HFFc6 (cell line): Measurements from ENCODE around the gene POU2AF1. TPM values are rescaled to one million over a fixed set of nuclear protein-coding genes. Genes with fewer than 3 reads are reported as not detected.

ENCODE experiments used
- DNase-seq: peaks from one replicate; pipeline ENCODE4 v3.0.0-alpha.2; 2018
- H3K27ac Mint-ChIP-seq: 2 replicates; pipeline ENCODE4 v1.8.0; 2020; ENCODE audit warnings: mild to moderate bottlenecking, mixed read lengths
- H3K27me3 Mint-ChIP-seq: 2 replicates; pipeline ENCODE4 v1.8.0; 2021; ENCODE audit warnings: mild to moderate bottlenecking, moderate library complexity, mixed read lengths; ENCODE audit not compliant: insufficient read depth
- H3K36me3 Mint-ChIP-seq: 2 replicates; pipeline ENCODE4 v1.8.0; 2021; ENCODE audit warnings: low read depth, mixed read lengths
- H3K4me1 Mint-ChIP-seq: 2 replicates; pipeline ENCODE4 v1.8.0; 2020; ENCODE audit warnings: low read depth, mixed read lengths
- H3K4me3 Mint-ChIP-seq: 2 replicates; pipeline ENCODE4 v1.8.0; 2020; ENCODE audit warnings: mild to moderate bottlenecking, moderate library complexity, mixed read lengths
- H3K9me3 Mint-ChIP-seq: 2 replicates; pipeline ENCODE4 v1.8.0; 2020; ENCODE audit warnings: mild to moderate bottlenecking, mixed read lengths
- total RNA-seq, 6 experiments: library from RNA; stranded (reverse); fragmentation: NEBNext Ultra II Directional; extraction: Animal tissue kit (Norgen Biotek cat#: 25700); gene quantifications; 2 replicates in 1 of 6; 3 replicates in 5 of 6; pipeline ENCODE4 v1.2.3, GENCODE V29; 2021
- TF ChIP-seq, protein P1 (sequence below): fragments of 200-600 bp; sonication (generic); IDR thresholded peaks from 2 replicates; pipeline ENCODE4 v1.5.0; 2021; ENCODE audit warnings: antibody characterized with exemption, mild to moderate bottlenecking

POU2AF1 gene
- total RNA-seq, 6 experiments from 2014 or later, result not detected

DNA sequence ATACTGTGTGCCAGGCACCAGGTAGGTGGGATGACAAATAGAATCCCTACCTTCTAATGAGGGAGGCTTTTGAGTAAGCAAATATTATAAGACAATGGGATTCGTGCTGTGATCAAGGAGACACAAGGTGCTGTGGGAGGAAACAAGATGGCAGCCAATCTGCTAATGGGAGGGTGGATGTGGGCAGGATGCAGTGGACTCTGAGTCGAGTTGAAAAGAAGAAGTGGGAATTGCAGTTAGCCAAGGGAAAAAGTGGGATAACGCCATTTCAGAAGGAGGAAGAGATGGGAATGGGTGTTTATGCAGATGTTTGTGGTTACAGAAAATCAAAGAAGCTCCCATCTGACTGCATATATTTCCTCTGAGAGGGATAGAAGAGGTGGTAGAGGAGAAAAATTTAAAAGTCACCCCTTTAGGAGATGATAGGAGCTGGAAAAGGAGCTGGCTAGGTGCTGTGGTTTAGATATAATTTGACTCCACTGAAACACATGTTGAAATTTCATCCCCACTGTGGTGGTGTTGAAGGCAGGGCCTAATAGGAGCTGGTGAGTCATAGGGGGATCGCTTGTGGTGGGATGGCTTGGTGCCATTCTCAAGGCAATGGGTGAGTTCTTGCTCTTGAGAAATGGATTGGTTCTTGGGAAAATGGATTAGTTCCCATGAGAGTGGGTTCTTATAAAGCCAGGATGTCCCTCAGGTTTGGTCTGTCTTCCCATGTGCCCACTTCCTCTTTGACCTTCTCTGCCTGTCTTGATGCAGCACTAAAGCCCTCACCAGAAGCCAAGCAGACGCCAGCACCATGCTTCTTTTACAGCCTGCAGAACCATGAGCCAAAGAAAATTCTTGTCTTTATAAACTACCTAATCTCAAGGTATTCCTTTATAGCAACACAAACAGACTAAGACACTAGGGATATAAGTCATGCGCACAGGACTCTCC lies 30.0 kb upstream of the POU2AF1 start:
- H3K4me3 Mint-ChIP-seq, result no peak overlapping the region
- no peak for DNase-seq
- H3K27me3 Mint-ChIP-seq, result peaks cover 25% of the 10 kb centered on the region
- H3K9me3 Mint-ChIP-seq, result no peaks in the 10 kb centered on the region
- no peaks in the 10 kb centered on the region for H3K36me3 Mint-ChIP-seq
- H3K4me1 Mint-ChIP-seq, result no peaks in the 10 kb centered on the region
- TF ChIP-seq, protein P1, sequence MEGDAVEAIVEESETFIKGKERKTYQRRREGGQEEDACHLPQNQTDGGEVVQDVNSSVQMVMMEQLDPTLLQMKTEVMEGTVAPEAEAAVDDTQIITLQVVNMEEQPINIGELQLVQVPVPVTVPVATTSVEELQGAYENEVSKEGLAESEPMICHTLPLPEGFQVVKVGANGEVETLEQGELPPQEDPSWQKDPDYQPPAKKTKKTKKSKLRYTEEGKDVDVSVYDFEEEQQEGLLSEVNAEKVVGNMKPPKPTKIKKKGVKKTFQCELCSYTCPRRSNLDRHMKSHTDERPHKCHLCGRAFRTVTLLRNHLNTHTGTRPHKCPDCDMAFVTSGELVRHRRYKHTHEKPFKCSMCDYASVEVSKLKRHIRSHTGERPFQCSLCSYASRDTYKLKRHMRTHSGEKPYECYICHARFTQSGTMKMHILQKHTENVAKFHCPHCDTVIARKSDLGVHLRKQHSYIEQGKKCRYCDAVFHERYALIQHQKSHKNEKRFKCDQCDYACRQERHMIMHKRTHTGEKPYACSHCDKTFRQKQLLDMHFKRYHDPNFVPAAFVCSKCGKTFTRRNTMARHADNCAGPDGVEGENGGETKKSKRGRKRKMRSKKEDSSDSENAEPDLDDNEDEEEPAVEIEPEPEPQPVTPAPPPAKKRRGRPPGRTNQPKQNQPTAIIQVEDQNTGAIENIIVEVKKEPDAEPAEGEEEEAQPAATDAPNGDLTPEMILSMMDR, result no peak
- no peak overlapping the region for H3K27ac Mint-ChIP-seq

DNA sequence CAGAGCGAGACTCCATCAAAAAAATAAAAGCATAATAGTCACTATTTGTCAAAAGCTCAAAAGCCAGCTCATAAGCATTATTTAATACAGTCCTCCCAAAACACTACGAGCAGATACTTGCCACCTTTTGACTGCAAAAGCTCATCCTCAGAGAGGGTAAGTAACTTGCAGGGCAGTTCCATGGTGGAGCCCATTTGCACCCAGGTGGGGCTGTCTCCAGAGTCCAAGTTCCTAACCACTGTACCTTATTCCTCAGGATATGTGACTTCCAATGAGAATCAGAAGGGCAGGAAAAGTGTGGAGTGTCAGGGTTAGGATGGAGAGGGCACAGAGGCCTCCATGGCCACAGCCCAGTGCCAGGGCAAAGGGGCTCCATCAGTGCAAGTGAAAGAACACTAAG lies 28.6 kb upstream of the POU2AF1 start:
- H3K27me3 Mint-ChIP-seq, result peaks cover 16% of the 10 kb centered on the region
- no peaks in the 10 kb centered on the region for H3K36me3 Mint-ChIP-seq
- no peak for DNase-seq
- H3K4me1 Mint-ChIP-seq, result no peaks in the 10 kb centered on the region
- H3K4me3 Mint-ChIP-seq, result no peak overlapping the region
- TF ChIP-seq, protein P1, result no peak
- H3K27ac Mint-ChIP-seq, result no peak overlapping the region
- H3K9me3 Mint-ChIP-seq, result no peaks in the 10 kb centered on the region

DNA sequence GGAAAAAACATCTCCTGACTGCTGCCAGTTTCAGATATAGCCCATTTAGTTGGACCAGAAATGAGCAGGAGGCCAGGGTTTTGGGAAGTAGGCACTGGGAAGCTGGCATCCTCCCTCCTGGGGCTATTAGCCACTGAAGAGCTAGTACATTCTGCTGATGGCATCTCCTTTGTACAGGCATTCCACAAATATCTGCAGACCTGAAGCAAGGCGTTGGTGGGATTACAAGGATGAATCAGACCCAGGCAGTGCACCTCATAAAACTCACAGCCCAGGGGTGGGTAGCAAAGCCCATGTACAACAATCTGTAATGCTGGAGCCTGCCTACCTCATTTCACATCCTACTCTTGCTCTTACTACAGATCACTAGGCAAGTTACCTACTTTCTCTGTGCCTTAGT lies 27.5 kb upstream of the POU2AF1 start:
- no peak for DNase-seq

DNA sequence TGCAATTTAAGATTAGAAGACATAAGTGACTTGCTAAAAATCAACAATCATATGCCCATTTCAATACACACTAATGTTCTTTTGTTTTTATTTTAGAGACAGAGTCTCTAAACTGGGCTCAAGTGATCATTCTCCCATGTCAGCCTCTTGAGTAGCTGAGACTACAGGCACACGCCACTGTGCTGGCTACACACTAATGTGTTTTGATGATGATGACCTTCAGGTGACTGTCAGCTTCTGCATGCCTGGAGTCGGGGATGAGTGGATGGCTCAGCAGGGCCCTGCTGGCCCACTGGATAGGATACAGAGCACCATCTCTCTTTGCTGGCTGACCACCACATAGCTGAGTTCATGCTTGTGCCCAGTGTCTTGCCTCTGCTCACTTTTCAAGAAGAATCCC lies 27.0 kb upstream of the POU2AF1 start:
- Mint-ChIP-seq H3K4me3 (no peak overlapping the region), H3K36me3 (no peaks in the 10 kb centered on the region), H3K9me3 (no peaks in the 10 kb centered on the region), H3K27me3 (peaks cover 13% of the 10 kb centered on the region), H3K27ac (no peak overlapping the region), H3K4me1 (no peaks in the 10 kb centered on the region)
- no peak for DNase-seq
- TF ChIP-seq, protein P1, result no peak

More for the DNA sequence above, 27.5 kb upstream of the POU2AF1 start:
- Mint-ChIP-seq H3K4me3 (no peak overlapping the region), H3K9me3 (no peaks in the 10 kb centered on the region), H3K27me3 (peaks cover 16% of the 10 kb centered on the region), H3K36me3 (no peaks in the 10 kb centered on the region), H3K4me1 (no peaks in the 10 kb centered on the region), H3K27ac (no peak overlapping the region)
- TF ChIP-seq, protein P1, result no peak

DNA sequence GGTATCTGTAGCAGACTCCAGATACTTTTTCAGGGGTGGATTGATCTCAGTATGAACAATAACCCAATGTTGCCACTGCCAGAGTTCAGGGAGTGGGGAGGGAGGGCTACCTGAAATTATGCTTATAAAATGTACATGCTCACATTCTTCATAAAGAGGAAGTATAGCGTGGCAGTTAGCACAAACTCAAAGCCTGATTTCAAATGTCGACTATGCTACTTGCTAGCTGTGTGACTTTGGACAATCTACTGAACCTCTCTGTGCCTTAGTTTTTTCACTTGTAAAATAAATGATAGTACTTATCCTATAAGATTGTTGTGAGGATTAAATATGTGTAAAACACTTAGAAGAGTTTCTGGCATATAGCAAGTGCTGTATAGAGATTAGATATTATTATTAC lies 26.5 kb upstream of the POU2AF1 start:
- Mint-ChIP-seq H3K4me3 (no peak overlapping the region), H3K27me3 (peaks cover 8% of the 10 kb centered on the region), H3K4me1 (no peaks in the 10 kb centered on the region), H3K9me3 (no peaks in the 10 kb centered on the region), H3K36me3 (no peaks in the 10 kb centered on the region), H3K27ac (no peak overlapping the region)
- no peak for DNase-seq
- TF ChIP-seq, protein P1, result no peak
